Measurements from ENCODE around the gene FLRT2.

DNA sequence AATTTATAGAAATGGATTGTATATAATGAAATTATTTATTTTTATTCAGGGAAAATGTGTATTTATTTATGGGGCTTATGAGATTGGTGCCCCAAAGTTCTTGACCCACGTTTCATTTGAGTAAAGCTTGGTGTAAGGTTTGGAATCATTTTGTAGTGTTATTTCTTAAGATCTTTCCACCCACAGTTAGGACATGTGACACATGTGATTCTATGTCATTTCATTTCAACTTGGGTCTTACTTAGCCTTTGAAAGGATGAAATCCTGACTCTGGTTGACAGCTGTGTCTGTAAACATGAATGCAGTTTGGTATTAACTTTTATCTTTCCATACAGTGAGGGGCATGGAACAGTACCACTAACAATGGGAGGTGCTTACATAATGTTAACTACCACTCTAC, 51.7 kb downstream of the FLRT2 start:
- TF ChIP-seq, protein P1, sequence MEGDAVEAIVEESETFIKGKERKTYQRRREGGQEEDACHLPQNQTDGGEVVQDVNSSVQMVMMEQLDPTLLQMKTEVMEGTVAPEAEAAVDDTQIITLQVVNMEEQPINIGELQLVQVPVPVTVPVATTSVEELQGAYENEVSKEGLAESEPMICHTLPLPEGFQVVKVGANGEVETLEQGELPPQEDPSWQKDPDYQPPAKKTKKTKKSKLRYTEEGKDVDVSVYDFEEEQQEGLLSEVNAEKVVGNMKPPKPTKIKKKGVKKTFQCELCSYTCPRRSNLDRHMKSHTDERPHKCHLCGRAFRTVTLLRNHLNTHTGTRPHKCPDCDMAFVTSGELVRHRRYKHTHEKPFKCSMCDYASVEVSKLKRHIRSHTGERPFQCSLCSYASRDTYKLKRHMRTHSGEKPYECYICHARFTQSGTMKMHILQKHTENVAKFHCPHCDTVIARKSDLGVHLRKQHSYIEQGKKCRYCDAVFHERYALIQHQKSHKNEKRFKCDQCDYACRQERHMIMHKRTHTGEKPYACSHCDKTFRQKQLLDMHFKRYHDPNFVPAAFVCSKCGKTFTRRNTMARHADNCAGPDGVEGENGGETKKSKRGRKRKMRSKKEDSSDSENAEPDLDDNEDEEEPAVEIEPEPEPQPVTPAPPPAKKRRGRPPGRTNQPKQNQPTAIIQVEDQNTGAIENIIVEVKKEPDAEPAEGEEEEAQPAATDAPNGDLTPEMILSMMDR (IDR thresholded peaks at IDR 0.05), result no peak
- TF ChIP-seq RNF2 (IDR thresholded peaks at IDR 0.05; ENCODE audit: borderline replicate concordance, low read depth) (no peak), NR3C1 (IDR thresholded peaks at IDR 0.05) (no peak), BHLHE40 (IDR thresholded peaks at IDR 0.05; ENCODE audit: low read depth, low read length) (no peak), CHD2 (IDR thresholded peaks at IDR 0.05; ENCODE audit: low read length, partially characterized antibody) (no peak), RFX5 (IDR thresholded peaks at IDR 0.05) (no peak)
- TF ChIP-seq, protein P2, sequence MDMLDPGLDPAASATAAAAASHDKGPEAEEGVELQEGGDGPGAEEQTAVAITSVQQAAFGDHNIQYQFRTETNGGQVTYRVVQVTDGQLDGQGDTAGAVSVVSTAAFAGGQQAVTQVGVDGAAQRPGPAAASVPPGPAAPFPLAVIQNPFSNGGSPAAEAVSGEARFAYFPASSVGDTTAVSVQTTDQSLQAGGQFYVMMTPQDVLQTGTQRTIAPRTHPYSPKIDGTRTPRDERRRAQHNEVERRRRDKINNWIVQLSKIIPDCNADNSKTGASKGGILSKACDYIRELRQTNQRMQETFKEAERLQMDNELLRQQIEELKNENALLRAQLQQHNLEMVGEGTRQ (IDR thresholded peaks at IDR 0.05), result no peak
